GM21423 (cell line): ENCODE data around the gene MADD.

ENCODE experiments used
- ATAC-seq: cut with Tn5 transposase; IDR thresholded peaks from one replicate; pipeline ENCODE4 v1.9.1; 2021; ENCODE audit warnings: mild to moderate bottlenecking, moderate library complexity; ENCODE audit not compliant: unreplicated experiment

The MADD gene

GRCh38 chr11:47249378-47249715 lies 20.6 kb upstream of the MADD start:
- ATAC-seq = no peak

GRCh38 chr11:47251751-47252150 lies 18.2 kb upstream of the MADD start:
- ATAC-seq = no peak

- no peak for ATAC-seq
Measured at GRCh38 chr11:47253660-47254059, 16.3 kb upstream of the MADD start.

GRCh38 chr11:47254386-47254785 lies 15.5 kb upstream of the MADD start:
- ATAC-seq = no peak

- ATAC-seq = no peak
Measured at GRCh38 chr11:47256374-47256773, 13.6 kb upstream of the MADD start.

GRCh38 chr11:47257177-47257516 lies 12.8 kb upstream of the MADD start:
- no peak for ATAC-seq

- no peak for ATAC-seq
Measured at GRCh38 chr11:47257517-47258316, 12.2 kb upstream of the MADD start, which contains the start of gene NR1H3. Gene NR1H3, plus strand, starts transcription at chr11:47257996. Its CDS starts 1,221 bp downstream, at chr11:47259217.

- ATAC-seq = no peak
Measured at GRCh38 chr11:47258317-47258902, 11.5 kb upstream of the MADD start.

GRCh38 chr11:47259232-47259977 lies 10.5 kb upstream of the MADD start:
- ATAC-seq = no peak

GRCh38 chr11:47260366-47260765 lies 9.6 kb upstream of the MADD start:
- ATAC-seq = no peak

GRCh38 chr11:47261291-47261800 lies 8.6 kb upstream of the MADD start:
- no peak for ATAC-seq

- ATAC-seq = no peak
Measured at GRCh38 chr11:47264119-47264518, 5.8 kb upstream of the MADD start.

GRCh38 chr11:47264521-47264920 lies 5.4 kb upstream of the MADD start:
- ATAC-seq = no peak

- no peak for ATAC-seq
Measured at GRCh38 chr11:47267876-47268275, 2.1 kb upstream of the MADD start.

GRCh38 chr11:47268448-47269001 lies 1.4 kb upstream of the MADD start:
- no peak for ATAC-seq

- peak; percentile 45 for ATAC-seq
Measured at GRCh38 chr11:47269002-47269828, 718 bp upstream of the MADD start.

GRCh38 chr11:47270331-47271271 lies 668 bp downstream of the MADD start:
- ATAC-seq = no peak

GRCh38 chr11:47271328-47271727 lies 1.4 kb downstream of the MADD start:
- ATAC-seq = no peak

- no peak for ATAC-seq
Measured at GRCh38 chr11:47271961-47272661, 2.2 kb downstream of the MADD start.
